A673 (cell line): ENCODE results near the gene HOXB1.

Source experiments
- CTCF ChIP-seq: fragments of 300-800, 200-600 bp; sonication (generic); conservative IDR thresholded peaks from 2 replicates; pipeline ENCODE4 v1.5.1; 2017; ENCODE audit warnings: low read depth, mild to moderate bottlenecking, antibody characterized with exemption, low read length, moderate library complexity, mixed read lengths
- EZH2 ChIP-seq: fragments of 200-600 bp; sonication (generic); IDR thresholded peaks from 2 replicates; pipeline ENCODE4 v1.6.1; 2017; ENCODE audit warnings: borderline replicate concordance, low read depth, mild to moderate bottlenecking, mixed read lengths, antibody characterized with exemption, low read length; ENCODE audit not compliant: poor library complexity, severe bottlenecking

GRCh38 chr17:48551596-48552465 is 21.0 kb upstream of the HOXB1 start:
- TF ChIP-seq CTCF (no peak), EZH2 (no peak)
